HepG2 (cell line): ENCODE results near the gene NKAIN4.

ENCODE experiments used
- TOE1 ChIP-seq: sonication (generic); formaldehyde crosslinking; IDR thresholded peaks from 2 replicates; pipeline ENCODE4 v1.4.0; 2020; ENCODE audit warnings: mild to moderate bottlenecking, missing genetic modification reagents
- TF ChIP-seq, protein P1 (sequence below): sonication (generic); formaldehyde crosslinking; conservative IDR thresholded peaks from 2 replicates; pipeline ENCODE4 v1.8.1; 2023; ENCODE audit warnings: missing genetic modification reagents

DNA sequence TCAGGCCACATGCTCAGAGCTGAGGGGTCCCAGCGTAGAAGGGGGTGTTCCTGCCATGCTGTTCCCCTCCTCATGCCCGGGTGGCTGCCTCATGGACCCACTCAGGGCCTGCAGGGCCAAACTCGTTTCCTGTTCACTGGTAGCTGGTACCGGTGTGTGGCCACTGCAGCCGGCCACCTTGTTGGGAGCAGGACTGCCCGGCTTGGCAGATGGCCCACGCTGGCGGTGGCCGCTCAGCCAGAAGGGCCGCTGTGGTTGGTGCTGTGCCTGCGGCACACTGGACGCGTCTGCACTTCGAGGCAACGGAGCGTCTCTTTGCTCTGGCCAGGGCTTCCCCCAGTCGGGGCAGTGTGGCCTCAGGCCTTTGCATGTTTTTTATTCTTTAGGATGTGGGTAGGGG lies 28.7 kb upstream of the NKAIN4 start:
- TF ChIP-seq, protein P1, sequence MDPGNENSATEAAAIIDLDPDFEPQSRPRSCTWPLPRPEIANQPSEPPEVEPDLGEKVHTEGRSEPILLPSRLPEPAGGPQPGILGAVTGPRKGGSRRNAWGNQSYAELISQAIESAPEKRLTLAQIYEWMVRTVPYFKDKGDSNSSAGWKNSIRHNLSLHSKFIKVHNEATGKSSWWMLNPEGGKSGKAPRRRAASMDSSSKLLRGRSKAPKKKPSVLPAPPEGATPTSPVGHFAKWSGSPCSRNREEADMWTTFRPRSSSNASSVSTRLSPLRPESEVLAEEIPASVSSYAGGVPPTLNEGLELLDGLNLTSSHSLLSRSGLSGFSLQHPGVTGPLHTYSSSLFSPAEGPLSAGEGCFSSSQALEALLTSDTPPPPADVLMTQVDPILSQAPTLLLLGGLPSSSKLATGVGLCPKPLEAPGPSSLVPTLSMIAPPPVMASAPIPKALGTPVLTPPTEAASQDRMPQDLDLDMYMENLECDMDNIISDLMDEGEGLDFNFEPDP = no peak
- TF ChIP-seq TOE1 (CRISPR knock-in tag) = no peak
